Endodermal cell (in vitro differentiated cells): ENCODE measurements around the gene ZP4. TPM values are rescaled to one million over a fixed set of nuclear protein-coding genes. Genes with fewer than 3 reads are reported as not detected.

Source experiments
- DNase-seq: peaks from one replicate; pipeline ENCODE4 v3.0.0-alpha.2; 2017
- H3K27ac ChIP-seq: 2 replicates; pipeline ENCODE4 v1.5.1; 2013; ENCODE audit warnings: mild to moderate bottlenecking, low read depth, low read length, moderate library complexity
- H3K27me3 ChIP-seq: 2 replicates; pipeline ENCODE4 v1.6.1; 2013; ENCODE audit warnings: mild to moderate bottlenecking, low read length, moderate library complexity; ENCODE audit not compliant: insufficient read depth, control insufficient read depth, poor library complexity, severe bottlenecking
- H3K36me3 ChIP-seq: 2 replicates; pipeline ENCODE4 v1.7.0; 2013; ENCODE audit warnings: mild to moderate bottlenecking, low read length, moderate library complexity; ENCODE audit not compliant: control insufficient read depth, insufficient read depth
- H3K4me1 ChIP-seq: one replicate; pipeline ENCODE4 v1.7.0; 2013; ENCODE audit warnings: low read length; ENCODE audit not compliant: control insufficient read depth, insufficient read depth
- H3K4me3 ChIP-seq: 2 replicates; pipeline ENCODE4 v1.5.1; 2013; ENCODE audit warnings: mild to moderate bottlenecking, low read length, moderate library complexity
- H3K9ac ChIP-seq: 2 replicates; pipeline ENCODE4 v1.6.1; 2013; ENCODE audit warnings: mild to moderate bottlenecking, low read length, moderate library complexity; ENCODE audit not compliant: poor library complexity, severe bottlenecking; ENCODE audit errors: extremely low read depth
- H3K9me3 ChIP-seq: 2 replicates; pipeline ENCODE4 v1.6.1; 2013; ENCODE audit warnings: mild to moderate bottlenecking, low read length, moderate library complexity; ENCODE audit not compliant: control insufficient read depth
- H3K27ac Mint-ChIP-seq: 2 replicates; pipeline ENCODE4 v1.8.0; 2020; ENCODE audit warnings: mixed read lengths
- H3K27me3 Mint-ChIP-seq: 2 replicates; pipeline ENCODE4 v1.8.0; 2021; ENCODE audit warnings: mild to moderate bottlenecking, mixed read lengths; ENCODE audit not compliant: insufficient read depth
- H3K36me3 Mint-ChIP-seq: 2 replicates; pipeline ENCODE4 v1.8.0; 2020; ENCODE audit warnings: low read depth, mixed read lengths
- H3K4me1 Mint-ChIP-seq: 2 replicates; pipeline ENCODE4 v1.8.0; 2020; ENCODE audit warnings: mixed read lengths
- H3K4me3 Mint-ChIP-seq: 2 replicates; pipeline ENCODE4 v1.8.0; 2020; ENCODE audit warnings: mild to moderate bottlenecking, moderate library complexity, mixed read lengths
- H3K9me3 Mint-ChIP-seq: 2 replicates; pipeline ENCODE4 v1.8.0; 2020; ENCODE audit warnings: mild to moderate bottlenecking, mixed read lengths
- CTCF ChIP-seq: fragments of 200-600 bp; sonication (generic); conservative IDR thresholded peaks from 2 replicates; pipeline ENCODE4 v1.5.0; 2021; ENCODE audit warnings: antibody characterized with exemption, mild to moderate bottlenecking
- WGBS, 2 experiments: methylation state at CpG; one replicate each; pipeline versions ENCODE4 v1.1.5 to v1.1.7; 2013; ENCODE audit warnings: missing lambda C conversion rate in 2 of 2, mixed read lengths in 1 of 2; ENCODE audit not compliant: insufficient coverage in 1 of 2, insufficient read length in 1 of 2; 5-methylcytosine and 5-hydroxymethylcytosine counted together
- total RNA-seq, 2 donors: library from RNA; stranded (reverse); fragmentation: NEBNext Ultra II Directional in 1 of 2; extraction: Animal tissue kit (Norgen Biotek cat#: 25700) in 1 of 2; gene quantifications; 2 replicates in 1 of 2; 3 replicates in 1 of 2; pipeline ENCODE4 v1.2.1, GENCODE V29; 2021

ZP4 gene
- total RNA-seq, 2 donors from 2014 or later: not detected

GRCh38 chr1:237910834-237911233, 20.1 kb upstream of the ZP4 start:
- Mint-ChIP-seq H3K27ac (no peak overlapping the region), H3K4me3 (no peak overlapping the region), H3K9me3 (peaks cover 20% of the 10 kb centered on the region), H3K27me3 (no peaks in the 10 kb centered on the region), H3K4me1 (no peaks in the 10 kb centered on the region), H3K36me3 (no peaks in the 10 kb centered on the region)
- peaks cover 15% of the 10 kb centered on the region for H3K9me3 ChIP-seq
- H3K9ac ChIP-seq: no peak overlapping the region
- no peak for DNase-seq
- WGBS, 2 experiments: 90% methylated on average over 2 of the region's 2 CpGs; no CpG with 5 or more reads in 1 of the 2 experiments
- H3K27me3 ChIP-seq: no peaks in the 10 kb centered on the region
- no peak overlapping the region for H3K27ac ChIP-seq
- no peaks in the 10 kb centered on the region for H3K4me1 ChIP-seq
- no peak overlapping the region for H3K4me3 ChIP-seq
- TF ChIP-seq CTCF: no peak
- no peaks in the 10 kb centered on the region for H3K36me3 ChIP-seq

GRCh38 chr1:237903961-237904360, 13.2 kb upstream of the ZP4 start:
- no peaks in the 10 kb centered on the region for H3K36me3 Mint-ChIP-seq
- Histone ChIP-seq H3K27ac (no peak overlapping the region), H3K4me1 (peaks cover 7% of the 10 kb centered on the region), H3K36me3 (no peaks in the 10 kb centered on the region), H3K4me3 (no peak overlapping the region), H3K9ac (no peak overlapping the region), H3K27me3 (no peaks in the 10 kb centered on the region), H3K9me3 (no peaks in the 10 kb centered on the region)
- H3K4me1 Mint-ChIP-seq: peaks cover 16% of the 10 kb centered on the region
- no peak for DNase-seq
- H3K4me3 Mint-ChIP-seq: no peak overlapping the region
- H3K27me3 Mint-ChIP-seq: no peaks in the 10 kb centered on the region
- 97 to 100% methylated on average over 2 of the region's 2 CpGs for WGBS, 2 experiments
- no peaks in the 10 kb centered on the region for H3K9me3 Mint-ChIP-seq
- no peak for TF ChIP-seq CTCF
- no peak overlapping the region for H3K27ac Mint-ChIP-seq

- no peaks in the 10 kb centered on the region for H3K36me3 ChIP-seq
- Mint-ChIP-seq H3K4me3 (no peak overlapping the region), H3K27me3 (no peaks in the 10 kb centered on the region), H3K9me3 (no peaks in the 10 kb centered on the region), H3K36me3 (no peaks in the 10 kb centered on the region), H3K27ac (no peak overlapping the region), H3K4me1 (peaks cover 22% of the 10 kb centered on the region)
- no peak overlapping the region for H3K4me3 ChIP-seq
- H3K4me1 ChIP-seq: peaks cover 7% of the 10 kb centered on the region
- TF ChIP-seq CTCF: no peak
- no peak for DNase-seq
- H3K27me3 ChIP-seq: no peaks in the 10 kb centered on the region
- WGBS, 2 experiments: 89 to 96% methylated on average over 3 to 4 of the region's 4 CpGs
- no peak overlapping the region for H3K9ac ChIP-seq
- H3K27ac ChIP-seq: no peak overlapping the region
- no peaks in the 10 kb centered on the region for H3K9me3 ChIP-seq
Observed at GRCh38 chr1:237902960-237903743, 12.4 kb upstream of the ZP4 start.
